OCI-LY3 (cell line): ENCODE measurements around the gene RPS6KB2.

Source experiments
- H2AFZ ChIP-seq: fragments of 200-600, 300-600 bp; shearing (Covaris generic); 2 replicates; pipeline ENCODE4 v1.6.0; 2014; ENCODE audit warnings: antibody characterized with exemption, low read depth, low read length
- H3K27ac ChIP-seq: fragments of 200-600, 300-600 bp; sonication (generic); 2 replicates; pipeline ENCODE4 v1.5.1; 2014; ENCODE audit warnings: mild to moderate bottlenecking, low read length, moderate library complexity, mixed read lengths
- H3K27me3 ChIP-seq: fragments of 200-600, 300-600 bp; sonication (generic); 2 replicates; pipeline ENCODE4 v1.6.1; 2014; ENCODE audit warnings: low read depth, low read length, mixed read lengths
- H3K36me3 ChIP-seq: fragments of 200-600, 300-600 bp; sonication (generic); replicated peaks from 2 replicates; pipeline ENCODE3; 2014; ENCODE audit warnings: low read depth, low read length, mixed read lengths
- H3K4me1 ChIP-seq: fragments of 300-600, 200-600 bp; sonication (generic); 2 replicates; pipeline ENCODE4 v1.6.1; 2014; ENCODE audit warnings: low read length, mixed read lengths
- H3K4me2 ChIP-seq: fragments of 200-600, 300-600 bp; sonication (generic); 2 replicates; pipeline ENCODE4 v1.6.1; 2014; ENCODE audit warnings: low read length, mixed read lengths
- H3K4me3 ChIP-seq: fragments of 300-600, 200-600 bp; sonication (generic); 2 replicates; pipeline ENCODE4 v1.5.1; 2014; ENCODE audit warnings: antibody characterized with exemption, mild to moderate bottlenecking, low read length, moderate library complexity
- H3K79me2 ChIP-seq: fragments of 300-600, 200-600 bp; shearing (Covaris generic); 2 replicates; pipeline ENCODE4 v1.6.1; 2014; ENCODE audit warnings: mild to moderate bottlenecking, low read length, mixed read lengths
- H3K9ac ChIP-seq: fragments of 300-600, 200-600 bp; shearing (Covaris generic); 2 replicates; pipeline ENCODE4 v1.6.0; 2014; ENCODE audit warnings: mild to moderate bottlenecking, low read length, moderate library complexity
- H3K9me3 ChIP-seq: fragments of 200-600, 300-600 bp; shearing (Covaris generic); 2 replicates; pipeline ENCODE4 v1.6.1; 2014; ENCODE audit warnings: low read length, mixed read lengths; ENCODE audit not compliant: insufficient read depth
- H4K20me1 ChIP-seq: fragments of 200-600, 300-600 bp; sonication (generic); 2 replicates; pipeline ENCODE4 v1.6.1; 2016; ENCODE audit warnings: low read length, mixed read lengths; ENCODE audit not compliant: insufficient read depth
- EZH2phosphoT487 ChIP-seq: fragments of 200-600 bp; shearing (Covaris generic); IDR thresholded peaks from 2 replicates; pipeline ENCODE4 v1.6.1; 2018; ENCODE audit warnings: antibody characterized with exemption, mixed run types, low read depth
- TF ChIP-seq, protein P1 (sequence below): fragments of 200-600, 300-600 bp; sonication (generic); IDR thresholded peaks from 2 replicates; pipeline ENCODE4 v1.5.1; 2014; ENCODE audit warnings: antibody characterized with exemption, low read length, low read depth

RPS6KB2 gene

DNA sequence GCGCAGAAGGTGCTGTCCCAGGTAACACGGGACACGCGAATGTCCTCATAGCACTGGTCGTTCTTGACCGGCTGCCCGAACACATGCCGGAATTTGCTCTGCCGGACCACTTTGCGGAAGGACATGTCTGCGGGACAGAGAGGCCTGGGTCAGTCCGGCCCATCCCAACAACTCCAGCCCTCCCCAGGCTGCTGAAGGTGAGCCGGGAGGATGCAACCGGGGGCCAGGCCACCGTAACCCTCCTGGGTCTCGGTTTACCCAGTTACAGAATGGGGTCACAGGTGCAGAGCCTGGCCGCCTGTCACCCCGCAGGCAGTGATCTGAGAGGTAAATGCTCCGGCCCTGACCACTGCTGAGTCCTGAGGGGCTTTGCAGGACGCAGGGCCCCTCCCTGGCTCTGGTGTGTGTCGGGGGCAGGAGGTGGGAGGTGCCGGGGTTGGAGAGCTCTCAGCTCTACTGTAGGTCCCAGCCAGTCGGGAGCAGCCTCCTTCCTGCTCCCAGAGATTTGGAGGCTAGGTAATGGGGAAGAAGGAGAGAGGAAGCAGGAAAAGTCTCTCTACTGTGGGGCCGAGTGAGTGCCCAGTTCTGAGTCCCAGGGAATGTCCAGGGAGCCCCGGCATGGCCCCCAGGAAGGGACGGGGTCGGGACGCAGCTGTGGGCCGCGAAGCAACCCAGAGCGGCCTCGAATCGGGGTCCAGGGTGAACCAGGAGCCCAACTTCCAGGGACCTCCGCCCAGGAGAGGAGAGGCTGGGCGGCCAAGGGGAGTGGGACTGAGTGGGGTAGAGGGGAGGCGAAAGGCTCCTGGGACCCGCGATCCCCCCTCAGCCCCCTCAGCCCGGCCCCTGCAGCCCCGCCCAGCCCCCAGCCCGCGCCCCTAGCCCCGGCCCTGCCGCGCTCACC lies 14.5 kb downstream of the RPS6KB2 start:
- H3K9ac ChIP-seq, result peak overlapping the region; percentile 80
- peaks cover 60% of the 10 kb centered on the region for H3K4me1 ChIP-seq
- peak overlapping the region; percentile 76 for H3K4me3 ChIP-seq
- TF ChIP-seq, protein P1, sequence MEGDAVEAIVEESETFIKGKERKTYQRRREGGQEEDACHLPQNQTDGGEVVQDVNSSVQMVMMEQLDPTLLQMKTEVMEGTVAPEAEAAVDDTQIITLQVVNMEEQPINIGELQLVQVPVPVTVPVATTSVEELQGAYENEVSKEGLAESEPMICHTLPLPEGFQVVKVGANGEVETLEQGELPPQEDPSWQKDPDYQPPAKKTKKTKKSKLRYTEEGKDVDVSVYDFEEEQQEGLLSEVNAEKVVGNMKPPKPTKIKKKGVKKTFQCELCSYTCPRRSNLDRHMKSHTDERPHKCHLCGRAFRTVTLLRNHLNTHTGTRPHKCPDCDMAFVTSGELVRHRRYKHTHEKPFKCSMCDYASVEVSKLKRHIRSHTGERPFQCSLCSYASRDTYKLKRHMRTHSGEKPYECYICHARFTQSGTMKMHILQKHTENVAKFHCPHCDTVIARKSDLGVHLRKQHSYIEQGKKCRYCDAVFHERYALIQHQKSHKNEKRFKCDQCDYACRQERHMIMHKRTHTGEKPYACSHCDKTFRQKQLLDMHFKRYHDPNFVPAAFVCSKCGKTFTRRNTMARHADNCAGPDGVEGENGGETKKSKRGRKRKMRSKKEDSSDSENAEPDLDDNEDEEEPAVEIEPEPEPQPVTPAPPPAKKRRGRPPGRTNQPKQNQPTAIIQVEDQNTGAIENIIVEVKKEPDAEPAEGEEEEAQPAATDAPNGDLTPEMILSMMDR, result no peak
- peak overlapping the region; percentile 67 for H3K27ac ChIP-seq
- peak overlapping the region; percentile 67 for H3K4me2 ChIP-seq
- peaks cover 16% of the 10 kb centered on the region for H3K79me2 ChIP-seq
- H3K27me3 ChIP-seq, result no peaks in the 10 kb centered on the region
- H4K20me1 ChIP-seq, result no peaks in the 10 kb centered on the region
- no peak overlapping the region for H2AFZ ChIP-seq
- peaks cover 6% of the 10 kb centered on the region for H3K36me3 ChIP-seq
- no peaks in the 10 kb centered on the region for H3K9me3 ChIP-seq

DNA sequence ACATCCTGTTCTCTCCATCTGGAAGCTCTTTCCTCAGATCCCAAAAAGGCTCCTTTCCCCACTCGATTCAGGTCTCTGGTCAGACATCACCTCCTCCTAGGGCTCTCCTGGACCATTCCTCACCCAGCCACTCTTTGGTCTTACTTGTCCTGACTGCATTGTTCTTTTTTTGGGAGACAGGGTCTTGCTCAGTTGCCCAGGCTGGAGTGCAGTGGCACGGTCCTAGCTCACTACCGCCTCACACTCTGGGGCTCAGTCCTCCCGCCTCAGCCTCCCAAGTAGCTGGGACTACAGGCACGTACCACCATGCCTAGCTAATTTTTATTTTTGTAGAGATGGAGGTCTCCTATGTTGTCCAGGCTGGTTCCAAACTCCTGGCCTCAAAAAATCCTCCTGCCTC lies 17.2 kb downstream of the RPS6KB2 start:
- Histone ChIP-seq H3K9me3 (no peaks in the 10 kb centered on the region), H4K20me1 (no peaks in the 10 kb centered on the region), H3K27me3 (0 out of 2 replicates have a peak, but pooled peaks cover 2% of the 10 kb centered on the region), H3K4me2 (peak overlapping the region; percentile 67), H3K4me1 (peaks cover 44% of the 10 kb centered on the region), H3K27ac (no peak overlapping the region), H3K79me2 (no peaks in the 10 kb centered on the region), H3K9ac (no peak overlapping the region), H2AFZ (no peak overlapping the region), H3K4me3 (0 out of 2 replicates have a peak overlapping the region, but pooled peaks have one; percentile 76), H3K36me3 (no peaks in the 10 kb centered on the region)
- TF ChIP-seq, protein P1, result no peak
- no peak for TF ChIP-seq EZH2phosphoT487

DNA sequence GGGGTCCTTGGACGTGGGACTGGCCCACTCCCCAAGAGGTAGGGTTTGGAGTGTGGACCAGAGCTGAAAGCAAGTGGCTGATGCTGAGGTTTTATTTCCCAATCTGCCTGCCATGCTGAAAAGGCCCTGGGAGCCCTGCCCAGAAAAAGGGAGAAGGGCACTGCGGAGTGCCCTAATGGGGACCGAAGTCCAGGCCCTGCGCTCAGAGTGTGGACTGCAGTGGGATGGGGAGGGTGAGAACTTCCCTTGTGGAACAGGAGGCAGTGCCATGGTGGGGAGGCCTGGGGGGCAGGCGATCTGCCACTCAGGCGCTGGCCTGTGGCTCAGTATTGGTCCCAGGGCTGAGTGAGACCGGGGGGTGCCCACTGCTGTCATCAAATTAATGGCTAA lies 19.9 kb downstream of the RPS6KB2 start:
- H3K36me3 ChIP-seq, result no peaks in the 10 kb centered on the region
- no peak overlapping the region for H3K9ac ChIP-seq
- H3K27me3 ChIP-seq, result 0 out of 2 replicates have a peak, but pooled peaks cover 2% of the 10 kb centered on the region
- H3K4me1 ChIP-seq, result peaks cover 39% of the 10 kb centered on the region
- H3K79me2 ChIP-seq, result no peaks in the 10 kb centered on the region
- H4K20me1 ChIP-seq, result no peaks in the 10 kb centered on the region
- H2AFZ ChIP-seq, result no peak overlapping the region
- no peak overlapping the region for H3K4me2 ChIP-seq
- no peaks in the 10 kb centered on the region for H3K9me3 ChIP-seq
- no peak overlapping the region for H3K4me3 ChIP-seq
- H3K27ac ChIP-seq, result no peak overlapping the region
- TF ChIP-seq, protein P1, result no peak
- TF ChIP-seq EZH2phosphoT487, result no peak

DNA sequence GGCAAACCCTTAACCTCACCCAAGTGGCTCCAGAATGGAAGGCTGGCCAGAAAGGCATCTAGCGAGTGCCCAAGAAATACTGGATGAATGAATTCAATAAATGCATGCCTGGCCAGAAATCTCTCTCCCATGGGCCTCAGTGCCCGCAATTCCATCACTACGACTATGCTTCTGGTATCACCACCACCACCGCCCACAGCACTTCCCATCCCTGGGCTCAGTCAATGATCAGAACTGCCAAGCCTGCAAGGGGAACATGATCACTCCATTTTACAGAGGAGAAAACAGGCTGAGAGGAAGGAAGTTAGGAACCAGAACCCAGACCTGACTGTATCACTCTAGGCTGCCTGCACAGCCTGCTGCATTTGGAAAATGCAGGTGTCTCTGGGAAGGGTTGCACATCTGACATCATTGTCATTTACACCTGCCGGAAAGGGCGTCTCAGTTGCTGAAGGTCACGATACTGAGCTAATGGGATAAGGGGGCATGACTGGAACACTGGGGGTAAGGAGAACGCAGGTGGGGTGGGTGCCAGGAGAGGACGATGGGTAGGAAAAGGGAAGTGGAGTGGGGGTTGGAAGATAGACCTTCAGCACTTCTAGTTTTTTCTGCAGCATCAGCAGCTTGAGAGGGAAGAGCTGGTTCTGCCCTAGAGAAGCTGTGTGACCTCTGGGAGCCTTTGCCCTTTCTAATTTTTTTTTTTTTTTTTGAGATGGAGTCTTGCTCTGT lies 21.0 kb downstream of the RPS6KB2 start:
- Histone ChIP-seq H3K4me1 (peaks cover 35% of the 10 kb centered on the region), H3K27ac (no peak overlapping the region), H4K20me1 (no peaks in the 10 kb centered on the region), H3K4me3 (no peak overlapping the region), H3K9me3 (no peaks in the 10 kb centered on the region), H3K79me2 (no peaks in the 10 kb centered on the region), H2AFZ (no peak overlapping the region), H3K4me2 (no peak overlapping the region), H3K9ac (no peak overlapping the region), H3K36me3 (no peaks in the 10 kb centered on the region), H3K27me3 (0 out of 2 replicates have a peak, but pooled peaks cover 2% of the 10 kb centered on the region)
- no peak for TF ChIP-seq EZH2phosphoT487
- TF ChIP-seq, protein P1, result no peak
